ENCODE results near the gene MFRP. TPM values are rescaled to one million over a fixed set of nuclear protein-coding genes. Genes with fewer than 3 reads are reported as not detected.

Gene MFRP
- total and polyA plus RNA-seq, 10 of the 15 experiments (the other 5 are each of a cell fraction or from before 2014, with no cell fraction given): not detected

- in situ Hi-C loops (cut with MboI) (no loop called here), intact Hi-C loops (cut with micrococcal nuclease; ENCODE audit: unreplicated experiment) (no loop called here)
- CTCF ChIA-PET: interaction anchor here (0.7 to 1.0 kb wide), 4 partner anchors 9 to 85 kb away, joined by 3 to 4 read pairs (median 3); no protein-coding TSS in a partner anchor
- SMC1A ChIA-PET (ENCODE audit: uncharacterized antibody, unreplicated experiment): interaction anchor here (0.6 to 1.2 kb wide), 2 partner anchors 9 to 18 kb away, joined by 3 read pairs; partner anchors contain the start of gene USP2
- Histone ChIP-seq H3K4me2 (ENCODE audit: control insufficient read depth, insufficient read depth) (no peak overlapping the region), H2AFZ (ENCODE audit: control insufficient read depth, low read depth, low read length) (no peak overlapping the region), H4K20me1 (ENCODE audit: control insufficient read depth, insufficient read depth) (no peaks in the 10 kb centered on the region; the same call in 1 of the 2 replicates), H3K4me3 (no peak overlapping the region), H3K79me2 (ENCODE audit: control insufficient read depth, insufficient read depth, low read length) (no peaks in the 10 kb centered on the region), H3K9ac (ENCODE audit: control insufficient read depth, insufficient read depth, low read length) (no peak overlapping the region), H3K36me3 (ENCODE audit: control insufficient read depth in 2 of 2, insufficient read depth in 2 of 2, low read length in 1 of 2) (no peaks in the 10 kb centered on the region), H3K27ac (ENCODE audit: control insufficient read depth, insufficient read depth) (no peak overlapping the region), H3K9me3 (replicated peaks; ENCODE audit: control insufficient read depth, insufficient read depth, low read length) (no peaks in the 10 kb centered on the region), H3K4me1 (ENCODE audit: control insufficient read depth, insufficient read depth, low read length) (no peaks in the 10 kb centered on the region), H3K27me3 (replicated peaks in 1 of 2; ENCODE audit: control insufficient read depth in 2 of 2, insufficient read depth in 2 of 2, low read length in 1 of 2) (no peaks in the 10 kb centered on the region)
- FAIRE-seq (no peak), ATAC-seq (peak; percentile 78), DNase-seq (ENCODE audit: low read depth, low spot score) (no peak)
- no TSS peak for BruUV-seq (replicated peaks)
- RAD21 ChIA-PET (ENCODE audit: unreplicated experiment): interaction anchor here (1.0 kb wide), 1 partner anchor 85 kb away, joined by 4 read pairs; no protein-coding TSS in a partner anchor
- WGBS (ENCODE audit: insufficient coverage, insufficient replicate concordance, low lambda C conversion rate, missing lambda C conversion rate): 40% methylated on average over 5 of the region's 5 CpGs
- TF ChIP-seq, protein P1, sequence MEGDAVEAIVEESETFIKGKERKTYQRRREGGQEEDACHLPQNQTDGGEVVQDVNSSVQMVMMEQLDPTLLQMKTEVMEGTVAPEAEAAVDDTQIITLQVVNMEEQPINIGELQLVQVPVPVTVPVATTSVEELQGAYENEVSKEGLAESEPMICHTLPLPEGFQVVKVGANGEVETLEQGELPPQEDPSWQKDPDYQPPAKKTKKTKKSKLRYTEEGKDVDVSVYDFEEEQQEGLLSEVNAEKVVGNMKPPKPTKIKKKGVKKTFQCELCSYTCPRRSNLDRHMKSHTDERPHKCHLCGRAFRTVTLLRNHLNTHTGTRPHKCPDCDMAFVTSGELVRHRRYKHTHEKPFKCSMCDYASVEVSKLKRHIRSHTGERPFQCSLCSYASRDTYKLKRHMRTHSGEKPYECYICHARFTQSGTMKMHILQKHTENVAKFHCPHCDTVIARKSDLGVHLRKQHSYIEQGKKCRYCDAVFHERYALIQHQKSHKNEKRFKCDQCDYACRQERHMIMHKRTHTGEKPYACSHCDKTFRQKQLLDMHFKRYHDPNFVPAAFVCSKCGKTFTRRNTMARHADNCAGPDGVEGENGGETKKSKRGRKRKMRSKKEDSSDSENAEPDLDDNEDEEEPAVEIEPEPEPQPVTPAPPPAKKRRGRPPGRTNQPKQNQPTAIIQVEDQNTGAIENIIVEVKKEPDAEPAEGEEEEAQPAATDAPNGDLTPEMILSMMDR (IDR thresholded peaks at IDR 0.05 in 2 of 3, conservative IDR thresholded peaks at IDR 0.05 in 1 of 3; ENCODE audit: control insufficient read depth in 2 of 3, extremely low read depth in 1 of 3, insufficient read depth in 1 of 3, low read depth in 3 of 3, low read length in 3 of 3): peak; percentile 34 to 63 (median 43)
- no peak for TF ChIP-seq SREBF2 (IDR thresholded peaks at IDR 0.05; ENCODE audit: low read length)
- TF ChIP-seq STAT3 (IDR thresholded peaks at IDR 0.05; ENCODE audit: low read depth, low read length): no peak
- POLR2A ChIA-PET: no interaction called here
Measured at GRCh38 chr11:119389611-119390254, 43.2 kb upstream of the MFRP start.

DNA sequence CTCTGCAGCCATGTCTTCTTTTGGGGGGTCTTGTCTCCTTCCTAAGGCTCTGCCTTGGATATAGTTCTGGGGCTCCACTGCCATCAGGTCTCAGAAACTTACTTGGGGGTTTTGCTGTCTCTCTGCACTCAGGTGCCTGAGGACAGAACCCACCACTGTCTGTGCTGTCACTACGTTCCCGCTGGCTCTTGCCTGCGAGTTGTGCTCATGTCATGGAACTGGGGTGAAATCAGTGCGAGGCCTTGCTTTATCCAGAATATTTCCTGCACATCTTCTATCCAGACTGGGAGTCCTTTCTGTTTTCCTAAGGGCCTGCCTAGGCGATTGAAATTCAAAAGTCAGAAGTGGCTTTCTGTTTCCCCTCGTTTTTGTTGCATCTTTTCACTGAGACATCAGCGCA, 41.6 kb upstream of the MFRP start:
- BruUV-seq (replicated peaks): no TSS peak
- ChIA-PET SMC1A (ENCODE audit: uncharacterized antibody, unreplicated experiment) (no interaction called here), POLR2A (no interaction called here), RAD21 (ENCODE audit: unreplicated experiment) (no interaction called here), CTCF (interaction anchor here (0.7 to 1.2 kb wide), 2 partner anchors 13 to 1481 kb away, joined by 3 read pairs; no protein-coding TSS in a partner anchor)
- Histone ChIP-seq H3K4me1 (ENCODE audit: control insufficient read depth, insufficient read depth, low read length) (no peaks in the 10 kb centered on the region), H3K79me2 (ENCODE audit: control insufficient read depth, insufficient read depth, low read length) (no peaks in the 10 kb centered on the region), H3K36me3 (ENCODE audit: control insufficient read depth in 2 of 2, insufficient read depth in 2 of 2, low read length in 1 of 2) (no peaks in the 10 kb centered on the region), H3K27me3 (replicated peaks in 1 of 2; ENCODE audit: control insufficient read depth in 2 of 2, insufficient read depth in 2 of 2, low read length in 1 of 2) (no peaks in the 10 kb centered on the region), H4K20me1 (ENCODE audit: control insufficient read depth, insufficient read depth) (no peaks in the 10 kb centered on the region; the same call in 1 of the 2 replicates), H3K27ac (ENCODE audit: control insufficient read depth, insufficient read depth) (no peak overlapping the region), H3K4me2 (ENCODE audit: control insufficient read depth, insufficient read depth) (no peak overlapping the region), H2AFZ (ENCODE audit: control insufficient read depth, low read depth, low read length) (no peak overlapping the region), H3K9ac (ENCODE audit: control insufficient read depth, insufficient read depth, low read length) (no peak overlapping the region), H3K9me3 (replicated peaks; ENCODE audit: control insufficient read depth, insufficient read depth, low read length) (no peaks in the 10 kb centered on the region), H3K4me3 (no peak overlapping the region)
- FAIRE-seq (no peak), DNase-seq (ENCODE audit: low read depth, low spot score) (no peak), ATAC-seq (no peak)
- 29% methylated on average over 7 of the region's 7 CpGs for WGBS (ENCODE audit: insufficient coverage, insufficient replicate concordance, low lambda C conversion rate, missing lambda C conversion rate)
- in situ Hi-C loops (cut with MboI) (no loop called here), intact Hi-C loops (cut with micrococcal nuclease; ENCODE audit: unreplicated experiment) (no loop called here)
- TF ChIP-seq CHD1 (IDR thresholded peaks at IDR 0.05; ENCODE audit: low read depth, low read length) (no peak), NBN (IDR thresholded peaks at IDR 0.05) (no peak), CREB1 (IDR thresholded peaks at IDR 0.05; ENCODE audit: low read depth) (no peak), TBL1XR1 (IDR thresholded peaks at IDR 0.05; ENCODE audit: low read depth, low read length) (no peak), BCLAF1 (IDR thresholded peaks at IDR 0.05) (no peak), DPF2 (IDR thresholded peaks at IDR 0.05) (no peak)
- TF ChIP-seq, protein P2, sequence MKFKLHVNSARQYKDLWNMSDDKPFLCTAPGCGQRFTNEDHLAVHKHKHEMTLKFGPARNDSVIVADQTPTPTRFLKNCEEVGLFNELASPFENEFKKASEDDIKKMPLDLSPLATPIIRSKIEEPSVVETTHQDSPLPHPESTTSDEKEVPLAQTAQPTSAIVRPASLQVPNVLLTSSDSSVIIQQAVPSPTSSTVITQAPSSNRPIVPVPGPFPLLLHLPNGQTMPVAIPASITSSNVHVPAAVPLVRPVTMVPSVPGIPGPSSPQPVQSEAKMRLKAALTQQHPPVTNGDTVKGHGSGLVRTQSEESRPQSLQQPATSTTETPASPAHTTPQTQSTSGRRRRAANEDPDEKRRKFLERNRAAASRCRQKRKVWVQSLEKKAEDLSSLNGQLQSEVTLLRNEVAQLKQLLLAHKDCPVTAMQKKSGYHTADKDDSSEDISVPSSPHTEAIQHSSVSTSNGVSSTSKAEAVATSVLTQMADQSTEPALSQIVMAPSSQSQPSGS (IDR thresholded peaks at IDR 0.05; ENCODE audit: low read length): no peak
